ENCODE measurements around the gene LCN6. TPM values are rescaled to one million over a fixed set of nuclear protein-coding genes. Genes with fewer than 3 reads are reported as not detected.
"Not testable (repeated sequence)": the region's sequence is repeated elsewhere in the genome, so short reads cannot be mapped to it uniquely, and the experiment has no call there.

LCN6 gene
- total and polyA plus RNA-seq, 3 donors from 2014 or later = 7.8 to 19.1 (median 11.3) TPM

DNA sequence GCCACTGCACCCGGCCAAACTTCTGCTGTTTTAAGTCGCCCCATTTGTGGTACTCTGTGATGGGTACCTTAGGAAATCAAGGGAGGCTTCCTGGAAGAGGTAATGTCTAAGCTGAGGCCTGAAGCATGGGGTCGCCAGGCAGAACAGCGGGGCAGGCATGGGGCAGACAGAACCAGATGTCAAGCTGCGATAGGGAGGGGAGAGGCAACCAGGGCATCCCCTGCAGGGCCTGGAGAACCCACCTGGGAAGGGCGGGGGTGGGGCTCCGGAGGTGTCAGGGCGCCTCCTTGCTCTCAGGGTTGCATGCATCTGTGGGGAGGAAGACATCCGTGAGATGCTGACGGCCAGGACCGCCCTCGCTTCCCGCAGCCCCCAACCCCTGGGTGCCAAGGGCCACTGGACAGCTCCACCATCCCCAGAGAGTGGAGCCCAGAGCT is 13.2 kb upstream of the LCN6 start:
- H3K4me3 ChIP-seq = no peak overlapping the region
- peaks cover 2% of the 10 kb centered on the region for H3K4me1 ChIP-seq
- H3K36me3 ChIP-seq (ENCODE audit: low read depth, missing control alignments) = no peaks in the 10 kb centered on the region
- TF ChIP-seq, protein P1, sequence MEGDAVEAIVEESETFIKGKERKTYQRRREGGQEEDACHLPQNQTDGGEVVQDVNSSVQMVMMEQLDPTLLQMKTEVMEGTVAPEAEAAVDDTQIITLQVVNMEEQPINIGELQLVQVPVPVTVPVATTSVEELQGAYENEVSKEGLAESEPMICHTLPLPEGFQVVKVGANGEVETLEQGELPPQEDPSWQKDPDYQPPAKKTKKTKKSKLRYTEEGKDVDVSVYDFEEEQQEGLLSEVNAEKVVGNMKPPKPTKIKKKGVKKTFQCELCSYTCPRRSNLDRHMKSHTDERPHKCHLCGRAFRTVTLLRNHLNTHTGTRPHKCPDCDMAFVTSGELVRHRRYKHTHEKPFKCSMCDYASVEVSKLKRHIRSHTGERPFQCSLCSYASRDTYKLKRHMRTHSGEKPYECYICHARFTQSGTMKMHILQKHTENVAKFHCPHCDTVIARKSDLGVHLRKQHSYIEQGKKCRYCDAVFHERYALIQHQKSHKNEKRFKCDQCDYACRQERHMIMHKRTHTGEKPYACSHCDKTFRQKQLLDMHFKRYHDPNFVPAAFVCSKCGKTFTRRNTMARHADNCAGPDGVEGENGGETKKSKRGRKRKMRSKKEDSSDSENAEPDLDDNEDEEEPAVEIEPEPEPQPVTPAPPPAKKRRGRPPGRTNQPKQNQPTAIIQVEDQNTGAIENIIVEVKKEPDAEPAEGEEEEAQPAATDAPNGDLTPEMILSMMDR (IDR thresholded peaks at IDR 0.05) = no peak
- no peak for TF ChIP-seq POLR2A (IDR thresholded peaks at IDR 0.05)
- intact Hi-C loops (cut with DNase I; ENCODE audit: low total_unique reads) = no loop called here
- no peaks in the 10 kb centered on the region for H3K9me3 ChIP-seq
- no peak for DNase-seq
- 83 to 90% methylated on average over 6 to 13 of the region's 13 CpGs for WGBS, 2 donors
- no peak overlapping the region for H3K27ac ChIP-seq
- H3K27me3 ChIP-seq = no peaks in the 10 kb centered on the region

DNA sequence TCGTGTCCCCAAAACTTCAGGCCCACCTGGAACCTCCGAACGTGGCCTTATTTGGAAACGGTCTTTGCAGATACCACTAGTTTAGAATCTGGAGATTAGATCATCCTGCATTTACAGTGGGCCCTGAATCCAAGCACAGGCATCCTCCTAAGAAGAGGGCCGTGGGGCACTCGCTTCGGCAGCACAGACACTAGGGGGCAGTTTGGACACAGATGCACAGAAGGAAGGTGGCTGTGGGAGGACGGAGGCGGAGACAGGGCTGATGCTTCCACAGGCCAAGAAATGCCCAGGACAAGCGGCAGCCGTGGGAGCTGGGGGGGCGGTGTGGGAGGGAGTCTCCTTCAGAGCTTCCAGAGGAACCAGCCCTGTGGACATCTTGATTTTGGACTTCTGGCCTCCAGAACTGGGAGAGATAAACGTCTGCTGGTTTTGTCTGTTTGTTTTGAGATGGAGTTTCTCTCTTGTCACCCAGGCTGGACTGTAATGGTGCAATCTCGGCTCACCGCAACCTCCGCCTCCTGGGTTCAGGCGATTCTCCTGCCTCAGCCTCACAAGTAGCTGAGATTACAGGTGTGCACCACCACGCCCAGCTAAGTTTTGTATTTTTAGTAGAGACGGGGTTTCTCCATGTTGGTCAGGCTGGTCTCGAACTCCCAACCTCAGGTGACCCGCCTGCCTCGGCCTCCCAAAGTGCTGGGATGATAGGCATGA is 12.7 kb upstream of the LCN6 start:
- H3K36me3 ChIP-seq (ENCODE audit: low read depth, missing control alignments); intact Hi-C loops (cut with DNase I; ENCODE audit: low total_unique reads); H3K4me1 ChIP-seq; H3K4me3 ChIP-seq; H3K9me3 ChIP-seq; H3K27me3 ChIP-seq; H3K27ac ChIP-seq: not testable (repeated sequence)
- 54 to 61% methylated on average over 22 of the region's 22 CpGs for WGBS, 2 donors
- DNase-seq = peak; percentile 84
- TF ChIP-seq, protein P1 (IDR thresholded peaks at IDR 0.05) = peak in 2 of 3 experiments; percentile 44 to 54

DNA sequence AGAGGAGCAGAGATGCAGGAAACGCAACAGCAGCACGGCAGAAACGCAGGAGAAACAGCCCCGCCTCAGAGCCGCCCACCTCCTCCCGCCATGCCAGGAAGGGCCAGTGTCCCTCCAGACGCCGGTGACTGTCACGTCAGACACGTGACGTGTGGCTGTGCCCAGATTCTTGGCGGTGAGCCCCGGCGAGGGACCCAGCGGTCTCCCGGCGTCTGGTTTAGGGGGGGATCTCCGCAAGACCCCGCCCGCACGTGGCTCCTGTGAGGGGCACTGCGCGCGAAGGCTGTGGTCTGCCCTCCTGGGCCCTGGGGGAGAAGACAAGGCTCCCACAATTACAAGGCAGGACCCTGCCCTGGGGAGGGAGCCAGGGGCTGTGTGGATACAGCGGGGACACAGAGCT is 12.1 kb upstream of the LCN6 start:
- H3K36me3 ChIP-seq (ENCODE audit: low read depth, missing control alignments) = no peaks in the 10 kb centered on the region
- H3K4me1 ChIP-seq = peaks cover 2% of the 10 kb centered on the region
- H3K9me3 ChIP-seq = no peaks in the 10 kb centered on the region
- no peak for DNase-seq
- WGBS, 2 donors = 75 to 83% methylated on average over 10 to 25 of the region's 25 CpGs
- no peak overlapping the region for H3K4me3 ChIP-seq
- intact Hi-C loops (cut with DNase I; ENCODE audit: low total_unique reads) = no loop called here
- no peak for TF ChIP-seq POLR2A (IDR thresholded peaks at IDR 0.05)
- TF ChIP-seq, protein P1 (IDR thresholded peaks at IDR 0.05) = no peak
- H3K27me3 ChIP-seq = no peaks in the 10 kb centered on the region
- H3K27ac ChIP-seq = no peak overlapping the region

DNA sequence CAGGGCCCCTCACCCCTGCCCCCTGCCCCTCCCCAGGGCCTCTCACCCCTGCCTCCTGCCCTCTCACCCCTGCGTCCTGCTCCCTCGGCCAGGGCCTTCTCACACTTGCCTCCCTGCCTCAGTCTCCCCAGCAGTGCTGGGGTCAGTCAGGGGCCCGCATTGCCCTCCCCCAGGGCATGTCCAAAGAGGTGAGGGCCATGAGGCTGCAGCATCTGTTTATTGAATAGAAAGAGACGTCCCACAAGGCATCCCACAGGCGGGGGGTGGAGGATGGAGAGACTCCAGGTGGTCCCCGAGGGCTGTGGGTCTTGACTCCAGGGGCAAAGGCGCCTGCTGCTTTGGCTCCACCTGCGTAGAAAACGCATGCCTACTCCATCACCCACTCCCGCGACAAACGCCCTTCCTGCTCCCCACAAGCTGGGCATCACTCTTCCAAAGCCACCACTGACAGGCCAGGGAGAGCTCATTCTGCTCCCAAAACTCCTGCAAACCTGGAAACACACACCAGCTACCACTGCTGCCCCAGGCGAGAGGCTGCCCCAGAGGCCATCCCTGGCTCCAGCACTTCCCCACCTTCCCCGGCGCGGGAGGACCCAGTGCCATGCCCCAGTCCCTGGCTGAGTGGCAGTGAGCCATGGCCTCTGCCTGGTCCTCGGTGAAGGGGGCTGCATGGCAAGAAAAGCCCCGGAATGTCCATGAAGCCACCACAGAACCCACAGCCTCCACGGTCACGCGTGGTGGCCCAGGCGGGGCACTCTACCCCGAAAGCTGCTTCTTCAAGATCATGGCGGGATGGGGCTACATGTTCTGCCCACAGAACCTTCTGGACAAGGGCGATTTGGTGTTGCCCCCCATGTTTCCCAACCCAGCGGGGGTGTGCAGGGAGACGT is 11.4 kb upstream of the LCN6 start:
- Histone ChIP-seq H3K4me3 (no peak overlapping the region), H3K9me3 (no peaks in the 10 kb centered on the region), H3K4me1 (no peaks in the 10 kb centered on the region), H3K27me3 (no peaks in the 10 kb centered on the region), H3K36me3 (ENCODE audit: low read depth, missing control alignments) (no peaks in the 10 kb centered on the region), H3K27ac (no peak overlapping the region)
- 93 to 95% methylated on average over 15 to 26 of the region's 27 CpGs for WGBS, 2 donors
- intact Hi-C loops (cut with DNase I; ENCODE audit: low total_unique reads) = no loop called here
- DNase-seq = no peak
- TF ChIP-seq POLR2A (IDR thresholded peaks at IDR 0.05) = no peak
- TF ChIP-seq, protein P1 (IDR thresholded peaks at IDR 0.05) = no peak

All from testis (tissue), 3 donors.